HEK293 (cell line): ENCODE data around the gene SLC39A1.

Experiments
- GLI4 ChIP-seq: fragments of 450-650 bp; formaldehyde crosslinking; IDR thresholded peaks from 2 replicates; pipeline ENCODE4 v1.5.1; 2016; ENCODE audit warnings: missing biosample characterization, missing genetic modification characterization
- HOXA7 ChIP-seq: sonication (generic); formaldehyde crosslinking; IDR thresholded peaks from 2 replicates; pipeline ENCODE4 v1.8.1; 2022; ENCODE audit warnings: missing genetic modification reagents, borderline replicate concordance
- KLF1 ChIP-seq: fragments of 450-650 bp; formaldehyde crosslinking; IDR thresholded peaks from 2 replicates; pipeline ENCODE4 v1.5.1; 2016; ENCODE audit warnings: missing biosample characterization, missing genetic modification characterization
- KLF10 ChIP-seq: fragments of 450-650 bp; IDR thresholded peaks from 2 replicates; pipeline ENCODE4 v1.5.1; 2018; ENCODE audit warnings: missing biosample characterization, mild to moderate bottlenecking, missing genetic modification characterization
- KLF7 ChIP-seq: fragments of 450-650 bp; formaldehyde crosslinking; IDR thresholded peaks from 2 replicates; pipeline ENCODE4 v1.5.1; 2016; ENCODE audit warnings: missing biosample characterization, missing genetic modification characterization, borderline replicate concordance
- REPIN1 ChIP-seq: fragments of 450-650 bp; formaldehyde crosslinking; IDR thresholded peaks from 2 replicates; pipeline ENCODE4 v1.5.1; 2017; ENCODE audit warnings: missing biosample characterization, missing genetic modification characterization, low read depth
- TRIM28 ChIP-seq: IDR thresholded peaks from 2 replicates; pipeline ENCODE4 v1.6.1; 2011; ENCODE audit warnings: low read length, control low read depth, borderline replicate concordance
- YY2 ChIP-seq: fragments of 450-650 bp; formaldehyde crosslinking; IDR thresholded peaks from 2 replicates; pipeline ENCODE4 v1.5.1; 2016; ENCODE audit warnings: missing biosample characterization, missing genetic modification characterization
- ZBTB21 ChIP-seq: fragments of 450-650 bp; formaldehyde crosslinking; IDR thresholded peaks from 2 replicates; pipeline ENCODE4 v1.5.1; 2017; ENCODE audit warnings: missing biosample characterization, missing genetic modification characterization
- ZBTB48 ChIP-seq: fragments of 450-650 bp; formaldehyde crosslinking; IDR thresholded peaks from 2 replicates; pipeline ENCODE4 v1.5.1; 2016; ENCODE audit warnings: missing biosample characterization, missing genetic modification characterization
- ZNF175 ChIP-seq: fragments of 450-650 bp; formaldehyde crosslinking; IDR thresholded peaks from 2 replicates; pipeline ENCODE4 v1.5.1; 2016; ENCODE audit warnings: missing biosample characterization, missing genetic modification characterization
- ZNF223 ChIP-seq: fragments of 450-650 bp; formaldehyde crosslinking; IDR thresholded peaks from 2 replicates; pipeline ENCODE4 v1.5.1; 2016; ENCODE audit warnings: missing biosample characterization, missing genetic modification characterization
- ZNF324 ChIP-seq: fragments of 450-650 bp; formaldehyde crosslinking; IDR thresholded peaks from 2 replicates; pipeline ENCODE4 v1.5.1; 2016; ENCODE audit warnings: missing biosample characterization, missing genetic modification characterization
- ZNF354C ChIP-seq: fragments of 450-650 bp; formaldehyde crosslinking; IDR thresholded peaks from 2 replicates; pipeline ENCODE4 v1.5.1; 2016; ENCODE audit warnings: missing biosample characterization, missing genetic modification characterization, low read depth, borderline replicate concordance
- ZNF37A ChIP-seq: fragments of 450-650 bp; IDR thresholded peaks from 2 replicates; pipeline ENCODE4 v1.5.1; 2018; ENCODE audit warnings: missing biosample characterization, missing genetic modification characterization
- ZNF394 ChIP-seq: fragments of 450-650 bp; formaldehyde crosslinking; IDR thresholded peaks from 2 replicates; pipeline ENCODE4 v1.5.1; 2016; ENCODE audit warnings: missing biosample characterization, missing genetic modification characterization, mild to moderate bottlenecking, moderate library complexity, borderline replicate concordance
- ZNF433 ChIP-seq: fragments of 450-650 bp; formaldehyde crosslinking; IDR thresholded peaks from 2 replicates; pipeline ENCODE4 v1.5.1; 2016; ENCODE audit warnings: missing biosample characterization, missing genetic modification characterization, low read depth
- ZNF501 ChIP-seq: fragments of 450-650 bp; formaldehyde crosslinking; IDR thresholded peaks from 2 replicates; pipeline ENCODE4 v1.5.1; 2016; ENCODE audit warnings: missing biosample characterization, missing genetic modification characterization
- ZNF521 ChIP-seq: fragments of 450-650 bp; formaldehyde crosslinking; IDR thresholded peaks from 2 replicates; pipeline ENCODE4 v1.5.1; 2017; ENCODE audit warnings: missing biosample characterization, mild to moderate bottlenecking, missing genetic modification characterization
- ZNF529 ChIP-seq: fragments of 450-650 bp; formaldehyde crosslinking; IDR thresholded peaks from 2 replicates; pipeline ENCODE4 v1.5.1; 2017; ENCODE audit warnings: missing genetic modification characterization, missing biosample characterization; ENCODE audit not compliant: insufficient replicate concordance
- ZNF544 ChIP-seq: fragments of 450-650 bp; formaldehyde crosslinking; IDR thresholded peaks from 2 replicates; pipeline ENCODE4 v1.5.0; 2017; ENCODE audit warnings: missing biosample characterization, missing genetic modification characterization
- ZNF549 ChIP-seq: fragments of 450-650 bp; IDR thresholded peaks from 2 replicates; pipeline ENCODE4 v1.5.1; 2018; ENCODE audit warnings: missing biosample characterization, missing genetic modification characterization, mild to moderate bottlenecking, inconsistent platforms, moderate library complexity
- ZNF776 ChIP-seq: fragments of 450-650 bp; formaldehyde crosslinking; IDR thresholded peaks from 2 replicates; pipeline ENCODE4 v1.5.0; 2017; ENCODE audit warnings: missing biosample characterization, missing genetic modification characterization, borderline replicate concordance
- ZNF785 ChIP-seq: fragments of 450-650 bp; formaldehyde crosslinking; IDR thresholded peaks from 2 replicates; pipeline ENCODE4 v1.5.1; 2016; ENCODE audit warnings: missing biosample characterization, missing genetic modification characterization
- ZNF791 ChIP-seq: fragments of 450-650 bp; formaldehyde crosslinking; IDR thresholded peaks from 2 replicates; pipeline ENCODE4 v1.5.1; 2016; ENCODE audit warnings: missing biosample characterization, missing genetic modification characterization
- ZNF843 ChIP-seq: fragments of 450-650 bp; formaldehyde crosslinking; IDR thresholded peaks from 2 replicates; pipeline ENCODE4 v1.5.1; 2016; ENCODE audit warnings: missing biosample characterization, missing genetic modification characterization
- ZSCAN16 ChIP-seq: fragments of 450-650 bp; formaldehyde crosslinking; IDR thresholded peaks from 2 replicates; pipeline ENCODE4 v1.5.1; 2016; ENCODE audit warnings: missing biosample characterization, missing genetic modification characterization
- ZSCAN30 ChIP-seq: fragments of 450-650 bp; IDR thresholded peaks from 2 replicates; pipeline ENCODE4 v1.5.1; 2018; ENCODE audit warnings: missing biosample characterization, mild to moderate bottlenecking, missing genetic modification characterization, moderate library complexity
- ZXDB ChIP-seq: fragments of 450-650 bp; formaldehyde crosslinking; IDR thresholded peaks from 2 replicates; pipeline ENCODE4 v1.5.1; 2016; ENCODE audit warnings: missing biosample characterization, missing genetic modification characterization
- TF ChIP-seq, protein P1 (sequence below): fragments of 450-650 bp; formaldehyde crosslinking; IDR thresholded peaks from 2 replicates; pipeline ENCODE4 v1.5.1; 2016; ENCODE audit warnings: missing biosample characterization, missing genetic modification characterization
- TF ChIP-seq, protein P2 (sequence below): fragments of 450-650 bp; formaldehyde crosslinking; IDR thresholded peaks from 2 replicates; pipeline ENCODE4 v1.5.1; 2016; ENCODE audit warnings: missing biosample characterization, missing genetic modification characterization
- TF ChIP-seq, protein P3 (sequence below): fragments of 450-650 bp; formaldehyde crosslinking; IDR thresholded peaks from 2 replicates; pipeline ENCODE4 v1.5.1; 2016; ENCODE audit warnings: missing biosample characterization, missing genetic modification characterization
- TF ChIP-seq, protein P4 (sequence below): fragments of 450-650 bp; formaldehyde crosslinking; IDR thresholded peaks from 2 replicates; pipeline ENCODE4 v1.5.1; 2016; ENCODE audit warnings: missing biosample characterization, missing genetic modification characterization
- TF ChIP-seq, protein P5 (sequence below): fragments of 450-650 bp; formaldehyde crosslinking; IDR thresholded peaks from 2 replicates; pipeline ENCODE4 v1.5.1; 2016; ENCODE audit warnings: missing biosample characterization, missing genetic modification characterization

SLC39A1 gene

DNA sequence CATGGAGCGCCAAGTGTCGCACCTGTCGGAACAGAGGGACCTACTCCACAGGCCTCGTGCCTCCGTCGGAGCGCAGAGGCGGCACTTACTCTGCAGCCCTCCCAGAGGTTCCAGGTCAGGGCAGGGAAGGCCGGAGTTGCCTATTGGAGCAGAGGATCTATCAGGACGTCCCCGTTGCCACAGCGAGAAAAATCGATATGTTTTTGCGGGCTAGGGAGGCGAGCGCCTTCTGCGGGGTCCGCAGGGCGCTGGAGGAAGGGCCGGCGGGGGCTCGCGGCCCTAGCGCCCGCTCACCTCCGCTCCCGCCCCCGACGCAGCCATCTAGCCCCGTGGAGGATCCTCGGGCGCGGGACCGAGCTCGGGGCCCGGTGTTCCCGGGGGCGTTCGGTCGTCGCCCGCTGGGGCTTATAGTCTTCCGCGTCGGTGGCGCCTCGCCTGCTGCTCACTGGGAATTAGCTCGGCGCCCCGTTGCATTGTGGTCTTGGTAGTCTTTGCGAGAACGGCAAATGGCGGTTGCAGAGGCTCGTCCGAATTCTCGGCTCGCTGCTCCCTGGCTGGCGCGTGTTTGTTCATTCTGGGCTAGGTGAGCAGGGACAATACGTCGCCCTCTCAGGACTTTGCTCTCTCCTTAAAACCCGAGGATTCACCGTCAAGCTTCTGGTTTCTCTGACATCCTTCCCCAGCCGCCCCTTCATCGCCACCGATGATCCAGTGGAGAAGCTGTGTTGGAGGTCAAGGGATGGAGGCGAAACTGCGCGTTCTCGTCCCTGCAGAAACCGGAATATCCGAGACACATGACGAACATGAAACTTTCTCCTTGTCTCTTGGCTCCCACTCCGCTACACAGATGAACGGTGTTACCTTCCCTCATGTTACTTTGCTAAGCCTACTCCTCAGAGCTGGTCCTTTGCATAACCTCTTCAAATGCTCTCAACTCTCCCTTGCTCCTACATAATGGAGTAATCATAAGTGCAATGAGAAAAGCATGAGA, 14.2 kb upstream of the SLC39A1 start, which contains the start of gene JTB (continued):
- TF ChIP-seq, protein P1, sequence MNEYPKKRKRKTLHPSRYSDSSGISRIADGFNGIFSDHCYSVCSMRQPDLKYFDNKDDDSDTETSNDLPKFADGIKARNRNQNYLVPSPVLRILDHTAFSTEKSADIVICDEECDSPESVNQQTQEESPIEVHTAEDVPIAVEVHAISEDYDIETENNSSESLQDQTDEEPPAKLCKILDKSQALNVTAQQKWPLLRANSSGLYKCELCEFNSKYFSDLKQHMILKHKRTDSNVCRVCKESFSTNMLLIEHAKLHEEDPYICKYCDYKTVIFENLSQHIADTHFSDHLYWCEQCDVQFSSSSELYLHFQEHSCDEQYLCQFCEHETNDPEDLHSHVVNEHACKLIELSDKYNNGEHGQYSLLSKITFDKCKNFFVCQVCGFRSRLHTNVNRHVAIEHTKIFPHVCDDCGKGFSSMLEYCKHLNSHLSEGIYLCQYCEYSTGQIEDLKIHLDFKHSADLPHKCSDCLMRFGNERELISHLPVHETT, result 0 out of 2 replicates have a peak, but pooled peaks have one; percentile 15
- TF ChIP-seq REPIN1 (tag by site-specific recombination) (no peak), KLF10 (tag by site-specific recombination) (0 out of 2 replicates have a peak, but pooled peaks have one; percentile 49), ZNF37A (tag by site-specific recombination) (no peak), ZNF521 (no peak), TRIM28 (peak; percentile 90), ZNF529 (tag by site-specific recombination) (no peak), ZBTB48 (tag by site-specific recombination) (peak; percentile 100), YY2 (peak; percentile 82), ZNF354C (tag by site-specific recombination) (no peak), ZNF324 (no peak), ZNF394 (tag by site-specific recombination) (peak; percentile 100), ZNF175 (no peak), ZBTB21 (peak; percentile 35; the same call in 1 of the 2 replicates), ZNF223 (tag by site-specific recombination) (no peak), ZNF843 (tag by site-specific recombination) (0 out of 2 replicates have a peak, but pooled peaks have one; percentile 14), ZNF544 (tag by site-specific recombination) (no peak), HOXA7 (CRISPR knock-in tag) (no peak), ZNF433 (tag by site-specific recombination) (no peak), KLF1 (tag by site-specific recombination) (no peak), KLF7 (tag by site-specific recombination) (no peak), ZNF549 (tag by site-specific recombination) (no peak), ZNF501 (peak; percentile 59), ZSCAN30 (tag by site-specific recombination) (no peak), ZSCAN16 (tag by site-specific recombination) (no peak), ZNF776 (tag by site-specific recombination) (no peak), ZNF791 (no peak), ZNF785 (tag by site-specific recombination) (no peak), GLI4 (tag by site-specific recombination) (0 out of 2 replicates have a peak, but pooled peaks have one; percentile 10), ZXDB (tag by site-specific recombination) (peak; percentile 95)
- TF ChIP-seq, protein P2, sequence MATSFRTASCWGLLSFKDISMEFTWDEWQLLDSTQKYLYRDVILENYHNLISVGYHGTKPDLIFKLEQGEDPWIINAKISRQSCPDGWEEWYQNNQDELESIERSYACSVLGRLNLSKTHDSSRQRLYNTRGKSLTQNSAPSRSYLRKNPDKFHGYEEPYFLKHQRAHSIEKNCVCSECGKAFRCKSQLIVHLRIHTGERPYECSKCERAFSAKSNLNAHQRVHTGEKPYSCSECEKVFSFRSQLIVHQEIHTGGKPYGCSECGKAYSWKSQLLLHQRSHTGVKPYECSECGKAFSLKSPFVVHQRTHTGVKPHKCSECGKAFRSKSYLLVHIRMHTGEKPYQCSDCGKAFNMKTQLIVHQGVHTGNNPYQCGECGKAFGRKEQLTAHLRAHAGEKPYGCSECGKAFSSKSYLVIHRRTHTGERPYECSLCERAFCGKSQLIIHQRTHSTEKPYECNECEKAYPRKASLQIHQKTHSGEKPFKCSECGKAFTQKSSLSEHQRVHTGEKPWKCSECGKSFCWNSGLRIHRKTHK (tag by site-specific recombination), result no peak
- TF ChIP-seq, protein P3, sequence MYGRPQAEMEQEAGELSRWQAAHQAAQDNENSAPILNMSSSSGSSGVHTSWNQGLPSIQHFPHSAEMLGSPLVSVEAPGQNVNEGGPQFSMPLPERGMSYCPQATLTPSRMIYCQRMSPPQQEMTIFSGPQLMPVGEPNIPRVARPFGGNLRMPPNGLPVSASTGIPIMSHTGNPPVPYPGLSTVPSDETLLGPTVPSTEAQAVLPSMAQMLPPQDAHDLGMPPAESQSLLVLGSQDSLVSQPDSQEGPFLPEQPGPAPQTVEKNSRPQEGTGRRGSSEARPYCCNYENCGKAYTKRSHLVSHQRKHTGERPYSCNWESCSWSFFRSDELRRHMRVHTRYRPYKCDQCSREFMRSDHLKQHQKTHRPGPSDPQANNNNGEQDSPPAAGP, result no peak
- TF ChIP-seq, protein P4, sequence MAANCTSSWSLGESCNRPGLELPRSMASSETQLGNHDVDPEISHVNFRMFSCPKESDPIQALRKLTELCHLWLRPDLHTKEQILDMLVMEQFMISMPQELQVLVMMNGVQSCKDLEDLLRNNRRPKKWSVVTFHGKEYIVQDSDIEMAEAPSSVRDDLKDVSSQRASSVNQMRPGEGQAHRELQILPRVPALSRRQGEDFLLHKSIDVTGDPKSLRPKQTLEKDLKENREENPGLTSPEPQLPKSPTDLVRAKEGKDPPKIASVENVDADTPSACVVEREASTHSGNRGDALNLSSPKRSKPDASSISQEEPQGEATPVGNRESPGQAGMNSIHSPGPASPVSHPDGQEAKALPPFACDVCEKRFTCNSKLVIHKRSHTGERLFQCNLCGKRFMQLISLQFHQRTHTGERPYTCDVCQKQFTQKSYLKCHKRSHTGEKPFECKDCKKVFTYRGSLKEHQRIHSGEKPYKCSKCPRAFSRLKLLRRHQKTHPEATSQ, result no peak
- TF ChIP-seq, protein P5, sequence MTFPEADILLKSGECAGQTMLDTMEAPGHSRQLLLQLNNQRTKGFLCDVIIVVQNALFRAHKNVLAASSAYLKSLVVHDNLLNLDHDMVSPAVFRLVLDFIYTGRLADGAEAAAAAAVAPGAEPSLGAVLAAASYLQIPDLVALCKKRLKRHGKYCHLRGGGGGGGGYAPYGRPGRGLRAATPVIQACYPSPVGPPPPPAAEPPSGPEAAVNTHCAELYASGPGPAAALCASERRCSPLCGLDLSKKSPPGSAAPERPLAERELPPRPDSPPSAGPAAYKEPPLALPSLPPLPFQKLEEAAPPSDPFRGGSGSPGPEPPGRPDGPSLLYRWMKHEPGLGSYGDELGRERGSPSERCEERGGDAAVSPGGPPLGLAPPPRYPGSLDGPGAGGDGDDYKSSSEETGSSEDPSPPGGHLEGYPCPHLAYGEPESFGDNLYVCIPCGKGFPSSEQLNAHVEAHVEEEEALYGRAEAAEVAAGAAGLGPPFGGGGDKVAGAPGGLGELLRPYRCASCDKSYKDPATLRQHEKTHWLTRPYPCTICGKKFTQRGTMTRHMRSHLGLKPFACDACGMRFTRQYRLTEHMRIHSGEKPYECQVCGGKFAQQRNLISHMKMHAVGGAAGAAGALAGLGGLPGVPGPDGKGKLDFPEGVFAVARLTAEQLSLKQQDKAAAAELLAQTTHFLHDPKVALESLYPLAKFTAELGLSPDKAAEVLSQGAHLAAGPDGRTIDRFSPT (tag by site-specific recombination), result no peak
